ENCODE data around the gene CCDC40.
"Not testable (repeated sequence)": the region's sequence is repeated elsewhere in the genome, so short reads cannot be mapped to it uniquely, and the experiment has no call there.

CCDC40 gene

DNA sequence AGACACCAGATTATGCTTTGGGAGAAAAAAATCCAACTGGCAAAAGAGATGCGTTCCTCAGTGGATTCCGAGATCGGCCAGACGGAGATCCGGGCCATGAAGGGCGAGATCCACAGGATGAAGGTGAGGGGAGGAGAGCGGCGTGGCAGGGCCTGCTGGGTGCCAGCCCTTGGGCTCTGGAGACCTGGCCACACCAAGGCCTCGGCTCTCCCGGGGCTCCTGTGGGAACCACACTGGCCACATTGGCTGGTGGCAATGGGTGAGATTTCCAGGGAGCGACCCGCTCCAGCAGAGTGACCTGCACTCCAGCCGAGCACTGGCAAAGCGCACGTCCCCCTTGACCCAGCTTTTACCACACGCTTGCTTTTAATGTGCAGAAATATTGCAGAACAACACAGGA lies 53.3 kb downstream of the CCDC40 start:
- no peak for DNase-seq (ENCODE audit: low spot score)
- TF ChIP-seq, protein P1, sequence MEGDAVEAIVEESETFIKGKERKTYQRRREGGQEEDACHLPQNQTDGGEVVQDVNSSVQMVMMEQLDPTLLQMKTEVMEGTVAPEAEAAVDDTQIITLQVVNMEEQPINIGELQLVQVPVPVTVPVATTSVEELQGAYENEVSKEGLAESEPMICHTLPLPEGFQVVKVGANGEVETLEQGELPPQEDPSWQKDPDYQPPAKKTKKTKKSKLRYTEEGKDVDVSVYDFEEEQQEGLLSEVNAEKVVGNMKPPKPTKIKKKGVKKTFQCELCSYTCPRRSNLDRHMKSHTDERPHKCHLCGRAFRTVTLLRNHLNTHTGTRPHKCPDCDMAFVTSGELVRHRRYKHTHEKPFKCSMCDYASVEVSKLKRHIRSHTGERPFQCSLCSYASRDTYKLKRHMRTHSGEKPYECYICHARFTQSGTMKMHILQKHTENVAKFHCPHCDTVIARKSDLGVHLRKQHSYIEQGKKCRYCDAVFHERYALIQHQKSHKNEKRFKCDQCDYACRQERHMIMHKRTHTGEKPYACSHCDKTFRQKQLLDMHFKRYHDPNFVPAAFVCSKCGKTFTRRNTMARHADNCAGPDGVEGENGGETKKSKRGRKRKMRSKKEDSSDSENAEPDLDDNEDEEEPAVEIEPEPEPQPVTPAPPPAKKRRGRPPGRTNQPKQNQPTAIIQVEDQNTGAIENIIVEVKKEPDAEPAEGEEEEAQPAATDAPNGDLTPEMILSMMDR (IDR thresholded peaks at IDR 0.05; ENCODE audit: extremely low read depth, insufficient read depth, missing control alignments), result no peak
- in situ Hi-C loops (cut with MboI; ENCODE audit: low pct_unique_long_range_greater_than_20kb, low sequenced_read_pairs, unreplicated experiment), result no loop called here

DNA sequence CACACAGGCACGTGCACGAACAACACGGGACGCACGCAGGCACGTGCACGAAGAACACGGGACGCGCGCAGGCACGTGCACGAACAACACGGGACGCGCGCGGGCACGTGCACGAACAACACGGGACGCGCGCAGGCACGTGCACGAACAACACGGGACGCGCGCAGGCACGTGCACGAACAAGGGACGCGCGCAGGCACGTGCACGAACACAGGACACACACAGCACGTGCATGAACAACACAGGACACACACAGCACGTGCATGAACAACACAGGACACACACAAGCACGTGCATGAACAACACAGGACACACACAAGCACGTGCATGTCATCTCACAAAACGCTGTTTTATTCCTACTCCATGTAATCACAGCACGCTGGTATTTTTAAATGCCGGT lies 53.7 kb downstream of the CCDC40 start:
- in situ Hi-C loops (cut with MboI; ENCODE audit: low pct_unique_long_range_greater_than_20kb, low sequenced_read_pairs, unreplicated experiment); DNase-seq (ENCODE audit: low spot score): not testable (repeated sequence)

DNA sequence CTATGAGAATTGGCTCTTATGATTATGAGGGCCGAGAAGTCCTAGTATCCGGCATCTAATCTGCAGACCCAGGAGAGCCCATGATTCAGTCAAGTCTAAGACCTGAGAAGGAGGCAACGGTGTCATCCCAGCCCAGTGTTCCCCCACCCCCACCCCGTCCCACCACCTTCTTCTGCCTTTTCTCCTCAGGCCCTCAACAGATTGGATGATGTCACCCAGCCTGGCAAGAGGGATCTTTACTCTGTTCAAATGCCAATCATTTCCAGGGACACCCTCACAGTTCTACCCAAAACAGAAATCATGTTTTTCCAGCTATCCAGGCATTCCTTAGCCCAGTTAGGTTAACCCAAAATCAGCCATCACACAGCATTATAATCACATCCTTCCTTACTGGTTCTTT lies 54.9 kb downstream of the CCDC40 start:
- no peak for DNase-seq (ENCODE audit: low spot score)
- in situ Hi-C loops (cut with MboI; ENCODE audit: low pct_unique_long_range_greater_than_20kb, low sequenced_read_pairs, unreplicated experiment), result no loop called here
- TF ChIP-seq, protein P1 (IDR thresholded peaks at IDR 0.05; ENCODE audit: extremely low read depth, insufficient read depth, missing control alignments), result no peak

DNA sequence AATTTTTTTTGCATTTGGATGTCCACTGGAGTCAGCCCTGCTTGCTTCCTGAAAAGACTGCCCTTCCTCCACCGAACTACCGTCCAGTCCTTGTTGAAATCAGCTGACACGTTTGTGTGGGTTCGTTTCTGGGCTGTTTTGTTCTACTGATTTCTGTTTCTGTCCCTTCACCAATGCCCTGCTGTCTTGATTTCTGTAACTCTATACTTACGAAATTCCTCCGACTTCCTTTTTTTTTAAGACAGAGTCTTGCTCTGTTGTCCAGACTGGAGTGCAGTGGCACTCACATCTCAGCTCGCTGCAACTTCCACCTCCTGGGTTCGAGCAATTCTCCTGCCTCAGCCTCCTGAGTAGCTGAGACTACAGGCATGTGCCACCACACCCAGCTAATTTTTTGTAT lies 56.5 kb downstream of the CCDC40 start:
- in situ Hi-C loops (cut with MboI; ENCODE audit: low pct_unique_long_range_greater_than_20kb, low sequenced_read_pairs, unreplicated experiment), result no loop called here
- DNase-seq (ENCODE audit: low spot score), result no peak
- TF ChIP-seq, protein P1 (IDR thresholded peaks at IDR 0.05; ENCODE audit: extremely low read depth, insufficient read depth, missing control alignments), result no peak

DNA sequence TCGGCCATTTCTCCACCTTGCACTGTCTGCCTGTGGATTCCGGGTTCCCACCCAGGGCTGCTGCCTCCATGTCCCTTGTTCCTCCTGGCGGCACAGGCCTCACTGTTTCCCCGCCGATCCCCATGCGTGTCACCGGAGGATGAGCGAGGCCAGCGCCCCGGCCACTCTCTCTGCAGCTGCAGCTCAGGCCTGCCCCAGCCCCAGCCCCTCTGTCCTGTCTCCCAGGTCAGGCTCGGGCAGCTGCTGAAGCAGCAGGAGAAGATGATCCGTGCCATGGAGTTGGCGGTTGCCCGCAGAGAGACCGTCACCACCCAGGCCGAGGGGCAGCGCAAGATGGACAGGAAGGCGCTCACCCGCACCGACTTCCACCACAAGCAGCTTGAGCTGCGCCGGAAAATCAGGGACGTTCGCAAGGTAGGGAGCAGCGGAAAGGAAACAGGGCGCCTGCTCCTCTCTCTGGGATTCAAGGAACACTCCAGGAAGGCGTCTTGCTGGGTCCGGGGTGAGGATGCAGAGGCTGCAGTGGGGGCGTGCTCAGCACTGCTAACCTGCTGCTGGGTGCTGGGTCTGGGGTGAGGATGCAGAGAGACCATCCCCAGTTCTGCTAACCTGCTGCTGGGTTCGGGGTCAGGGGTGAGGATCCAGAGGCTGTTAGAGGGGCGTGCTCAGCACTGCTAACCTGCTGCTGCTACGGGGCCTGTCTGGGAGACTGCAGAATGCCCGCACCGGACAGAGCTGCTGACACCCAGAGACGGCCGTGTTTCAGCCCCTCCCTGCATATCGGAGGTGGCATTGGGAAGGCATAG lies 58.8 kb downstream of the CCDC40 start:
- in situ Hi-C loops (cut with MboI; ENCODE audit: low pct_unique_long_range_greater_than_20kb, low sequenced_read_pairs, unreplicated experiment), result no loop called here
- DNase-seq (ENCODE audit: low spot score), result no peak
- TF ChIP-seq, protein P1 (IDR thresholded peaks at IDR 0.05; ENCODE audit: extremely low read depth, insufficient read depth, missing control alignments), result no peak

DNA sequence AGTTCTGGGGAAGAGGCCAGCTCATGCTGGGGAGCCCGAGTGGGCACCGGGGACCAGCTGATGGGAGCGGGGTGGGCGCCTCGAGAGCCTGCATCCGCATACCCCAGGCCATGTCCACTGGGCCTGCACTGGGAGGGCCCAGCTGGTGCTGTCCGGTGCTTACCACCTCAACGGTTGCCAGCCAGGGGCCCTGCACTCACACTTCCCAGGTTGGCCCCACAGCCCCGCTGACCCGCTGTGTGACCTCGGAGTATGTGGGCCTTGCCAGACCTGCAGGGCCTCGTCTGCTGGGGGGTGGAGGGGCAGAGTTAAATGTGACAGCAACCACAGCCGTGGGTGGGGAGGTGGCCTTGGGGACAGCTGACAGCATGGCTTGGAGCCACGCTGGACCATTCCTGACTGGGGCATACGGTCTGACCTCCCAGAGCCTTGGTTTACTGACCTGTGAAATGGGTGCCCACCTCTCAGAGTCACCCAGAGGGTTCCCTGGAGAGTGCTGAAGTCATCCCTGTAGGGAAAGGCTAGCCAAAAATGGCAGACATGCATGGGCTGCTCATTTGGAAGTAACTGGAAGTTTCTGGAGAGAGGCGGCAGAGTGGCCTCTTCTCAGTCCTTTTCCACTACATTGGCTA lies 59.5 kb downstream of the CCDC40 start:
- DNase-seq (ENCODE audit: low spot score), result no peak
- in situ Hi-C loops (cut with MboI; ENCODE audit: low pct_unique_long_range_greater_than_20kb, low sequenced_read_pairs, unreplicated experiment), result no loop called here
- TF ChIP-seq, protein P1 (IDR thresholded peaks at IDR 0.05; ENCODE audit: extremely low read depth, insufficient read depth, missing control alignments), result no peak

DNA sequence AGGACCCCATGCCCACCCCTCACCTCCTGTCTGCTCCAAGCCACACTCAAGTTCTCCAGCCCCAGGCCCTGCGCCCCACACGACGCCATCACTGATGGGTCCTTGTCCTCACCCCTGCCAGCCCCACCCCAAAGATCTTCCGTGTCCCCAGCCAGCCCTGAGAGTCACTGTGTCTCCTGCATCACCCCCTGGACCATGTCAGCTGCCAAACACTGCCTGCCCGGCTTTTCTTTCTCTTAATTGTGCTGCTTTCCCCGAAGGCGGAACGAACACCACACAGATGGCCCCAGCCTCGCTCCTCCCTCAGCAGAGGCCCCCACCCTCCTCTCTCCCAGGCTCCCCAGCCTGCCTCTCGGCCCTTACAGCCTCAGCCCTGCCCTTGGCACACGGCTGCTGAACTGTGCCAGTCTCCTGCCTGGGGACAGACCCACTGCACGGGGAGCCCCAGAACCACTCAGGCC lies 60.1 kb downstream of the CCDC40 start:
- no peak for DNase-seq (ENCODE audit: low spot score)
- in situ Hi-C loops (cut with MboI; ENCODE audit: low pct_unique_long_range_greater_than_20kb, low sequenced_read_pairs, unreplicated experiment), result no loop called here
- TF ChIP-seq, protein P1 (IDR thresholded peaks at IDR 0.05; ENCODE audit: extremely low read depth, insufficient read depth, missing control alignments), result no peak
